NCI-H345 treated with DMSO at 0.1 percent for 48 hours (cell line): Measurements from ENCODE around the gene IFT20.
"Not testable (repeated sequence)": the region's sequence is repeated elsewhere in the genome, so short reads cannot be mapped to it uniquely, and the experiment has no call there.

Experiments
- DNase-seq: peaks from one replicate; lab custom pipeline; 2025; ENCODE audit not compliant: unreplicated experiment; lab: John Stamatoyannopoulos, UW

IFT20 gene

GRCh38 chr17:28364665-28365363 is 29.5 kb upstream of the IFT20 start, which contains the start of gene SEBOX:
Gene SEBOX (minus strand): TSS chr17:28365199. CDS start chr17:28365151, 48 bp downstream.
- no peak for DNase-seq

- no peak for DNase-seq
Measured at GRCh38 chr17:28363776-28364650, 28.7 kb upstream of the IFT20 start.

DNA sequence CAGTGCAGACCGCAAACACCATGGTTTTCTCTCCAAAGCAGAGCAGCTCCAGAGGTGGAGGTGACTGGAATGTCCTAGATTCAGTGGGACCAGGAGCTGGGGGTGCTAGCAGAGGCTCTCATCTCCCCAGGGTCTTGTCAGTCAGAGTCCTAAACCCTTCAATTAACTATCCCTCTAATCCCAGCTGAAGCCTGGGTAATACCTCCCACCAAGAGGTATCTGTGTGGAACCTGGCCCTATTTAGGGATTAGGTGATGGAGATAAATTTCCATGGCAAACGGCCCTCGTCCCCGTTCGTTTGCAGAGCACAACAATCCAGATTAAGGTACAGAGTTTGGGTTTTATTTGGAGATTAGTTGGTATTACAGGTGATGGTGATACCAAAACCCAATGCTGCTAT is 27.9 kb upstream of the IFT20 start:
- DNase-seq: no peak

DNA sequence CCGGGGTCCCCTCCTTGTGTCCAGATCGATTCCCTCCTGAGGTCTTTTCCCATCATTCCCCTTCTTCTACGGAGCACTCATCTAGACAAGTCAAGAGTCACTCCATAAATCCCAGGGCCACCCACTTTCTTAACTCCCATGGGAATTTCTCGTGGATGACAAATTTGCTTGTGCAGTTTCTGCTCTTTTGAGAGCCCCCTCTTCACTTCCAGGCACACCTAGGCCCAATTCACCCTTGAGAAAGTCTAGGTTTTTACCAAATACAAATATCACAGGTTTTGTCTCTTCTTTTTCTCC is 22.6 kb upstream of the IFT20 start:
- DNase-seq: no peak

DNA sequence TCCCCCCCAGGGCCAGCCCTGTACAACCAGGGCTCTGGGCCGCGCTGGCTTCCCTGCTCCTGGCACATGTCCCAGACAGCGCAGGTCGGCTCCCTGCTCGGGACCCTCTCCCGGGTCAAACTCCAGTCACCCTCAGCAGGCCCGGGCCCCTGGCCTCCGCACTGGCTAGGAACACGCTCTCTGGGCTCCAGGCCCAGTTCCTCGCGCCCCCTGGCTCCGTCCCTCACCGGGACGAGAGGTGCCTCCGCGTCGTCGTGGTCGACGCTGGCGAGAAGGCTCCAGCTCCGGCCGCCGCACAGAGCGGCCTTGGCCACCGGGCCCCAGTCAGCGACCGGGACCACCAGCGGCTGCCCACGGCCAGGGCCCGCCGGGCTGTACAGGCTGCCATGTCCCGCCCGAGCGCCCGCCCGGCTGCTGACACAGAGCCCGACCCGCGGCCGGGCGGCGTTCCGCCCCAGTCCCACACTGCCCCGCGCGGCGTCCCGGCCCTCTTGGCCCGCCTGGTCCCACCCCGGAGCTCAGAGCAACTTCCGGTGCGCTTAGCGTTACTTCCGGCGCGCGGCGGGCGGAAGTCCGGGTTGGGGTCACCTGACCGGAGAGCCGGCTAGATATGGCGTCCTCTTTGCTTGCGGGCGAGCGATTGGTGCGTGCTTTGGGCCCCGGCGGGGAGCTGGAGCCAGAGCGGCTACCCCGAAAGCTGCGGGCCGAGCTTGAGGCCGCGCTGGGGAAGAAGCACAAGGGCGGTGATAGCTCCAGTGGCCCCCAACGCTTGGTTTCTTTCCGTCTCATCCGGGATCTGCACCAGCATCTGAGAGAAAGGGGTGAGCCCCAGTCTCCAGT is 22.0 kb upstream of the IFT20 start, which contains the start of gene POLDIP2:
Gene POLDIP2, minus strand, starts transcription at position 467 of the 840 bp plus-strand sequence. Its CDS starts 79 bp downstream, at position 388.
- DNase-seq: peak; percentile 86

- no peak for DNase-seq
Measured at GRCh38 chr17:28350271-28350670, 15.0 kb upstream of the IFT20 start.

DNA sequence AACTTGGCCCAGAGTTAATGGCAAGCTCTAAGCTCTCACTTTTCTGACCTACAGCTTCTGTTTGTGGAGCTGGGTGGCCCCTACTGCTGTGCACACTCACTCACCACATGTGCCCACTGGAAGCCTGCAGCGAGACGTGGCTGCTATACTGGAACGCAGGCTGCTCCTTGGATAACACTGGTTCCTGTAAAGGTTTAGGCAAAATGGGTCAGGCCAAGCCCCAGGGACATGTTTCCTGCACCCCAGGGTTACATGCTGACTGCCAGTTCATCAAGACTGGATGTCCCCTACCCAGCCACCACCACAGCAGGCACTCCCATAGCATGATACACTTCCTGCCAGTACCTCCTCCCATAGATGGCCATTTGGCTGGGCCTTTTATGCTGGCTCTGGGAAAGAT is 13.7 kb upstream of the IFT20 start:
- DNase-seq: no peak

DNA sequence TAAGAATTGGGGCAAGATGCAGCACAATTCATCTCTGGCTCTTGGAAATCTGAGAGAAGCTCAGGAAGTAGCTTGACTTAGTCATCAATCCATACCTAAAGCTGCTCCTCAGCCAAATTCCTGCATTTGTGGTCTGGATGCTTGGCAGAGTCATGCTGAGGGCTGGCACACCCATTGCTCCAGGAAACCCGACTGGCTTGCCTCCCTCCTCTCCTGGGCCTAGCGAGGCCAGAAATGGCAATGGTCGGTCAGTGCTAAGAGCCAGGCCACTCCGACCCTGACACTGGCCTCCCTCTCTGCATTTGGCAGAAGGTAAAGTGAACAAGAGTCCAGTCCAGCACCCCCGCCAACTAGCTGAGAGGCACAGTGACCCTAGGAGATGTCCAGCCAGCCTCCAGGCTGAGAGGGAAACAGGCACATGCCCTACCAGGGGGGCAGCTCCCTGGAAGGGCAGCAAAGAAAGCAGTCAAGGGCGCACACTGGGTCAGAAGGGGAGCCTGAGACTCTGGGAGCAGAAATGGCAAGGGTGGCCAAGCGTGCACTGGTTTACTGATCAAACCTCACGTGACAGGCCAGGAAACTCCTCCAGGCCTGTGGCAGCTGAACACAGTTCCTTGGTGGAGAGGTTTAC is 12.1 kb upstream of the IFT20 start:
- DNase-seq: no peak

GRCh38 chr17:28346746-28347246 is 11.5 kb upstream of the IFT20 start:
- no peak for DNase-seq

DNA sequence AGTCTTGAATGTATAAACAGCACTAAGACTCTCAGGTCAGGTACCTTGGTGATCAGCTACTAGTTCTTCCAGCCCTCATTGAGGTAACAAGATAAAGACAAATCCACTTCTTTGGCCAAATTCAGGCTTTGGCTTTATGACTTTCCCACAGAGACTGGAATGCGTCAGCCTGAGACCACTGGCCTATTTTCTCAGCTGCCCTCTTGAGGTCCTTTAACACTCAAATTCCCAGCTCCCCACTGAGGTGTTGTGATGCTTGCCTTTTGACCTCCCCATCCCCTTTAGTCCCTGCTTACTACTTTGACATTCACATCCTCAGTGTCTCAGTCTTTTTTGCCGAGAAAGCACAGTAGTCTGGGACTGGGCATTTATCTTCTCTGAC is 10.9 kb upstream of the IFT20 start:
- DNase-seq: no peak

DNA sequence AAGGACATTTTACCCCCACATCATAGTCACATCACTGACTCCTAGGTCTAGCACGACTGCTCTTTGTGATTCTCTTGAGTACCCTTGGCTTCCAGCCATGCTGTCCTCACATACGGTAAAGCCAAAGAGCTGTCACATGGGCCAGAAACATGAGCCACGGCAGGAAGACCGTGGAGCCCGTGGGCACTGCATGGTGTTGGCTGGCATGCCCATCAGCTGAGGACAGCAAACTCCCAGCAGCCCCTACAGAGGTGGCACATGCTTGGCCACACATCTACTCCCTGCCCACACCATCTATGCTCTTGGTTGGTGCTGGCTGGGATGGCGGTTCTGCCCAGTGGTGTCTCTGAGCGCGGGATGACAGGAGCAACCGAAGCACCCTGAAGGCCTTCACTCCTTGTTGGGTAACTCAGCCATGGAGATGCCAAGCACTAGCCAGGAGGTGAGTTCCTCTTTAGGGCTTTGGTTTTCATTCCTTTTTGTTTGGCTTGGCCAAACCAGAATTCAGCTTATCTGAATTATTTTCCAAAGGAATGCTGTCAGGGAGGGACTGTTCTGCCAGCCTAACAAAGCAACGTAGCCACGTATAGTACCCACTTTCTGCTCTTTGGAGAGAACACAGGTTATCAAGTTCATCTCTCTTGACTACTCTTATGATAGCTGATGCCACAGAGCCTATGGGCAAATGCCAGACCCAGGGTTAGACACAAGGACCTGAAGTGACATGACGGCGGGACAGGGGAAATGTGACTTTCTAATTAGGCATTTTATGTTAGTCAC is 10.3 kb upstream of the IFT20 start:
- DNase-seq: no peak

- no peak for DNase-seq
Measured at GRCh38 chr17:28344435-28344901, 9.2 kb upstream of the IFT20 start.

GRCh38 chr17:28344011-28344410 is 8.7 kb upstream of the IFT20 start:
- DNase-seq: no peak

GRCh38 chr17:28343491-28343932 is 8.2 kb upstream of the IFT20 start:
- DNase-seq: no peak

DNA sequence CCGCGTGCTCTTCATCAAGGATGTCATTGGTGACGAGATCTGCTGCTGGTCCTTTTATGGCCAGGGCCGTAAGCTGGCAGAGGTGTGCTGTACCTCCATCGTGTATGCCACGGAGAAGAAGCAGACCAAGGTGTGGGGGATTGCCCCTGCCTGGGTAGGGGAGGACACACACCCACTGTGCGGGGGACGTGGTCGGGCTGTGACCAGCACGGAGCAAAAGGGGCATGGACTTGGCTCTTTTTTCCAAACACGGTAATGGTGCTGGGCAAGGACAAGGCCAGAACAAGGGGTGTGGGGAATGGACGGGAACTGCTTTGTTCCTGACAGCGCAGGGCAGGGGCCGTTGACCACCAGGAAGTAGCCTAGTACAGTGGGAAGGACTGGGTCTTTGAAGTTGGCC is 7.0 kb upstream of the IFT20 start:
- DNase-seq: no peak

DNA sequence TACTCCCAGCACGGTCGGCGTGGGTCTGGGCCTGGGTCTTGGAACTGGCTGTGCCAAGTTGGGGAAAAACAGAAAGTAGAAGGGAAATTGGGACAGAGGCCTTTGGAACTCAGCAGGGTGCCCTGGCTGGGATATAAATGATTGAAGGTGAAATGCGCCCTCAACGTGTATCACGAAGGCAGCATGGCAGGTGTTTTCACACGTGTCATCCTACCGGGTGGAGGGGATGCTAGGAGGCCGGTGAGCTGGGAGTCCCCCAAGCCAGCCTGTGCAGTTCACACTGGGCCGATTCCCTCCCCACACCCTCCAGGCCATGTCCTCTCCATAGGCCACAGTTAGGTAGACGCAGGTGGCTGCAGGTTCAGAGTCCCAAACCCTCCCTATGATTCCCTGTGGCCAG is 6.2 kb upstream of the IFT20 start:
- DNase-seq: no peak

DNA sequence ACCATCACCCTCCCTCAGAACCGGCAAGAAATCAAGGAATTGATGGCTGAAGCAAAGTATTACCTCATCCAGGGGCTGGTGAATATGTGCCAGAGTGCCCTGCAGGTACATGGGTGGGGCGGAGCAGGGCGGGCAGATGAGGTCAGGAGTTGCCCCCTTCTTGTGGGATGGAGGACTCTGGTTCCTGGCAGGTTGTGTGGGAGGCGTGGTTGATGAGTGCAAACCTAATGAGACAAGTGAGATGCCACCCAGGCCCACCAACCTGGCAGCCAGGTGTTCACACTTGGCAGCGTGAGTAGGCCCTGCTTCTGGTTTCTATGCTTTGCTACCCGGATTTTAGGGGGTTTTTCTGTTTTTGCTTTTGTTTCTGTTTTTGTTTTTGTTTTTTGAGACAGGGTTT is 5.1 kb upstream of the IFT20 start:
- no peak for DNase-seq

GRCh38 chr17:28339431-28339830 is 4.2 kb upstream of the IFT20 start:
- DNase-seq: no peak

DNA sequence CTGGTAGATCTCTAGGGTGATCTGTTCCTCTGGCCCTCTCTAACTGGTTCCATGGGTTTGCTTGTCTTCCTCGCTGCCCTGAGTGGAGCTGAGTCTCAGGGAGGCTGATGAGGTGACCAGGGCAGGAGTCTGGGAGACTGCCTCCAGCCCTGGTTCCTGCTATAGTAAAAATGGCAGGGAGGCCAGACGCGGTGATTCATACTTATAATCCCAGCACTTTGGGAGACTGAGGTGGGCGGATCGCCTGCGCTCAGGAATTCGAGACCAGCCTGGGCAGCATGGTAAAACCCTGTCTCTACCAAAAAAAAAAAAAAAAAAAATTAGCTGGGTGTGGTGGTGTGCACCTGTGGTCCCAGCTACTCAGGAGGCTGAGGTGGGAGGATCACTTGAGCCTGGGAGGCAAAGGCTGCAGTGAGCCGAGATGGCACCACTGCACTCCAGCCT is 3.5 kb upstream of the IFT20 start:
- not testable (repeated sequence) for DNase-seq
